A549 (cell line): ENCODE results near the gene ADAM12. TPM values are rescaled to one million over a fixed set of nuclear protein-coding genes. Genes with fewer than 3 reads are reported as not detected.

ENCODE experiments used
- ATAC-seq, 2 experiments: fragments of 200-7000 bp in 1 of 2; fragments of >200 bp in 1 of 2; cut with Nextera tagmentation in 1 of 2; cut with Tn5 transposase in 1 of 2; 3 replicates each; pipeline versions ENCODE4 v1.8.0 to v1.9.1; 2018 to 2020; ENCODE audit warnings: mild to moderate bottlenecking in 1 of 2, moderate library complexity in 1 of 2
- CTCF ChIA-PET: fragments of 300-600 bp; sonication (Branson Sonifier 250); formaldehyde crosslinking; extraction: SDS; loops from one replicate; lab custom pipeline; 2021; ENCODE audit warnings: antibody characterized with exemption, inconsistent platforms; lab: Yijun Ruan, JAX
- POLR2A ChIA-PET: fragments of 350-600 bp; formaldehyde crosslinking; extraction: SDS; loops from one replicate; lab custom pipeline; 2021; ENCODE audit warnings: antibody characterized with exemption, inconsistent platforms; lab: Yijun Ruan, JAX
- DNase-seq, 2 experiments: peaks; one replicate each; pipeline versions ENCODE4 v3.0.0 to v3.0.0-alpha.2; 2011 to 2016; ENCODE audit warnings: low read depth in 1 of 2, low spot score in 1 of 2
- FAIRE-seq: peaks from 2 replicates; lab custom pipeline; 2011; peaks lifted over from hg19 to GRCh38; lab: Jason Lieb, UNC
- H3K27ac ChIP-seq, 2 experiments: fragments of >200 bp; sonication (Bioruptor Twin); formaldehyde crosslinking; 3 replicates each; pipeline ENCODE4 v1.5.1; 2016 to 2017
- H3K4me1 ChIP-seq: fragments of >200 bp; sonication (Bioruptor Twin); formaldehyde crosslinking; 3 replicates; pipeline ENCODE4 v1.6.1; 2016
- H3K4me2 ChIP-seq: fragments of >200 bp; sonication (Bioruptor Twin); formaldehyde crosslinking; 3 replicates; pipeline ENCODE4 v1.6.1; 2016
- H3K4me3 ChIP-seq: fragments of >200 bp; sonication (Bioruptor Twin); formaldehyde crosslinking; 3 replicates; pipeline ENCODE4 v1.5.1; 2016
- H3K9me3 ChIP-seq: fragments of >200 bp; sonication (Bioruptor Twin); formaldehyde crosslinking; 3 replicates; pipeline ENCODE4 v1.6.1; 2016
- BCL3 ChIP-seq: fragments of >200 bp; sonication (Bioruptor Twin); formaldehyde crosslinking; IDR thresholded peaks from 3 replicates; pipeline ENCODE4 v1.6.1; 2016
- CBX2 ChIP-seq: fragments of 200-600 bp; sonication (generic); IDR thresholded peaks from 2 replicates; pipeline ENCODE4 v1.6.1; 2016; ENCODE audit warnings: low read depth, mild to moderate bottlenecking, borderline replicate concordance
- CBX8 ChIP-seq: fragments of 200-600 bp; sonication (generic); IDR thresholded peaks from 2 replicates; pipeline ENCODE4 v1.6.1; 2016
- E2F6 ChIP-seq: IDR thresholded peaks from 2 replicates; pipeline ENCODE4 v1.6.1; 2012; ENCODE audit warnings: low read depth, borderline replicate concordance
- EHMT2 ChIP-seq: fragments of 200-600 bp; sonication (generic); IDR thresholded peaks from 2 replicates; pipeline ENCODE4 v1.6.1; 2016; ENCODE audit warnings: antibody characterized with exemption, low read depth, mild to moderate bottlenecking, moderate library complexity
- EP300 ChIP-seq, 2 experiments: fragments of >200 bp; sonication (Bioruptor Twin); formaldehyde crosslinking; IDR thresholded peaks; 2 replicates in 1 of 2; 3 replicates in 1 of 2; pipeline ENCODE4 v1.6.1; 2016 to 2017
- FOXS1 ChIP-seq: fragments of 250-450 bp; sonication (Bioruptor Pico); IDR thresholded peaks from 2 replicates; pipeline ENCODE4 v1.5.0; 2020; ENCODE audit warnings: mild to moderate bottlenecking, moderate library complexity
- GATA3 ChIP-seq: IDR thresholded peaks from 2 replicates; pipeline ENCODE4 v1.6.1; 2012; ENCODE audit warnings: borderline replicate concordance
- HEYL ChIP-seq: fragments of 250-450 bp; sonication (Bioruptor Pico); IDR thresholded peaks from 2 replicates; pipeline ENCODE4 v1.8.0; 2021; ENCODE audit warnings: mild to moderate bottlenecking, moderate library complexity
- HOXA7 ChIP-seq: fragments of 250-450 bp; sonication (Bioruptor Pico); IDR thresholded peaks from 2 replicates; pipeline ENCODE4 v1.5.0; 2020; ENCODE audit warnings: mild to moderate bottlenecking, moderate library complexity
- NFE2L2 ChIP-seq: fragments of 150-350 bp; conservative IDR thresholded peaks from 2 replicates; pipeline ENCODE4 v1.6.1; 2014; ENCODE audit warnings: low read length
- PBX3 ChIP-seq: IDR thresholded peaks from 2 replicates; pipeline ENCODE4 v1.6.1; 2012
- POLR2AphosphoS2 ChIP-seq: conservative IDR thresholded peaks from 2 replicates; pipeline ENCODE4 v1.6.1; 2012; ENCODE audit warnings: low read length, improper control_type of control experiment, inconsistent platforms
- RAD21 ChIP-seq, 2 experiments: fragments of >200 bp in 1 of 2; sonication (Bioruptor Twin) in 1 of 2; formaldehyde crosslinking in 1 of 2; IDR thresholded peaks in 1 of 2; conservative IDR thresholded peaks in 1 of 2; 2 replicates in 1 of 2; 3 replicates in 1 of 2; pipeline ENCODE4 v1.6.1; 2012 to 2018; ENCODE audit warnings: inconsistent platforms in 1 of 2
- RCOR1 ChIP-seq: fragments of 150-350 bp; IDR thresholded peaks from 2 replicates; pipeline ENCODE4 v1.6.1; 2014; ENCODE audit warnings: antibody characterized with exemption, low read length, low read depth
- SMC3 ChIP-seq: fragments of >200 bp; sonication (Bioruptor Twin); formaldehyde crosslinking; IDR thresholded peaks from 3 replicates; pipeline ENCODE4 v1.6.1; 2018; ENCODE audit warnings: inconsistent platforms
- TFCP2L1 ChIP-seq: fragments of 250-450 bp; sonication (Bioruptor Pico); IDR thresholded peaks from 2 replicates; pipeline ENCODE4 v1.5.0; 2021; ENCODE audit warnings: mild to moderate bottlenecking
- WGBS: methylation state at CpG from one replicate; pipeline ENCODE4 v1.1.6; 2017; ENCODE audit errors: missing lambda C conversion rate; 5-methylcytosine and 5-hydroxymethylcytosine counted together
- polyA plus RNA-seq, 4 experiments: library from polyadenylated mRNA; depleted of rRNA in 3 of 4; stranded (reverse); fragments of >200 nt; fragmentation: RNase III in 1 of 4; extraction: RNeasy Plus Mini Kit Qiagen cat#74134 plus additional on column Dnase treatment in 1 of 4; gene quantifications; 2 replicates in 3 of 4; 3 replicates in 1 of 4; pipeline ENCODE4 v1.2.3, GENCODE V29; 2011 to 2017
- TF ChIP-seq, protein P1 (sequence below): fragments of >200 bp; sonication (Bioruptor Twin); formaldehyde crosslinking; IDR thresholded peaks from 3 replicates; pipeline ENCODE4 v1.5.1; 2016

Gene ADAM12
- polyA plus RNA-seq, 2 of the 4 experiments (the other 2 are of a cell fraction), result 1.6 to 4.8 TPM

DNA sequence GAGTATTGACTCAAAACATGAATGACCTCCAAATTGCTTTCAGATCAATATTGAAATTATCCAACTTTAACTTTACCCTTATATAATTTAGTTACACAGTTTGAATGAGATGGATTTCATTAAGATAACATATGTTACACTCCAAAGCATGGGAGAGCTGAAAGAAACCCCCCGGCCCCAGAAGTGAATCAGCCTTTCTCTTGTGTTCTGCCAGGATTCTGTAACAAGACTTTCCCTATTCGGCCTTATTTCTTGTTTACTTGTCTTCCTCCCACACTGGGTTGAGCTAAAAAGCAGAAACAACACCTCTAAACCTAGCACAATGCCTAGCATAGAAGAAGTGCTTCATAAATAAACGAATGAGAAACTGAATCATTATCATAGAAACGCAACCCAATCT, 224.8 kb downstream of the ADAM12 start:
- no peak overlapping the region for H3K4me3 ChIP-seq
- FAIRE-seq (no peak), DNase-seq (no peak), ATAC-seq (no peak)
- no peak overlapping the region for H3K27ac ChIP-seq
- 52% methylated on average over 4 of the region's 4 CpGs for WGBS
- H3K9me3 ChIP-seq, result no peaks in the 10 kb centered on the region
- no peak overlapping the region for H3K4me2 ChIP-seq
- POLR2A ChIA-PET, result no interaction called here
- CTCF ChIA-PET, result interaction anchor here (1.3 to 1.5 kb wide), 2 partner anchors 10 to 12 kb away, joined by 4 to 5 read pairs; no protein-coding TSS in a partner anchor
- no peaks in the 10 kb centered on the region for H3K4me1 ChIP-seq
- TF ChIP-seq EP300 (IDR thresholded peaks at IDR 0.05), result no peak

GRCh38 chr10:126161691-126162090, 226.6 kb downstream of the ADAM12 start:
- TF ChIP-seq GATA3 (no peak), RCOR1 (no peak), NFE2L2 (no peak), E2F6 (no peak), CBX2 (no peak), SMC3 (no peak), PBX3 (no peak), BCL3 (no peak), EHMT2 (no peak), POLR2AphosphoS2 (no peak), CBX8 (no peak), HEYL (CRISPR knock-in tag) (no peak)
- TF ChIP-seq, protein P1, sequence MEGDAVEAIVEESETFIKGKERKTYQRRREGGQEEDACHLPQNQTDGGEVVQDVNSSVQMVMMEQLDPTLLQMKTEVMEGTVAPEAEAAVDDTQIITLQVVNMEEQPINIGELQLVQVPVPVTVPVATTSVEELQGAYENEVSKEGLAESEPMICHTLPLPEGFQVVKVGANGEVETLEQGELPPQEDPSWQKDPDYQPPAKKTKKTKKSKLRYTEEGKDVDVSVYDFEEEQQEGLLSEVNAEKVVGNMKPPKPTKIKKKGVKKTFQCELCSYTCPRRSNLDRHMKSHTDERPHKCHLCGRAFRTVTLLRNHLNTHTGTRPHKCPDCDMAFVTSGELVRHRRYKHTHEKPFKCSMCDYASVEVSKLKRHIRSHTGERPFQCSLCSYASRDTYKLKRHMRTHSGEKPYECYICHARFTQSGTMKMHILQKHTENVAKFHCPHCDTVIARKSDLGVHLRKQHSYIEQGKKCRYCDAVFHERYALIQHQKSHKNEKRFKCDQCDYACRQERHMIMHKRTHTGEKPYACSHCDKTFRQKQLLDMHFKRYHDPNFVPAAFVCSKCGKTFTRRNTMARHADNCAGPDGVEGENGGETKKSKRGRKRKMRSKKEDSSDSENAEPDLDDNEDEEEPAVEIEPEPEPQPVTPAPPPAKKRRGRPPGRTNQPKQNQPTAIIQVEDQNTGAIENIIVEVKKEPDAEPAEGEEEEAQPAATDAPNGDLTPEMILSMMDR, result no peak
- FAIRE-seq, result no peak
- CTCF ChIA-PET, result interaction anchor here (1.0 to 1.3 kb wide), 2 partner anchors 10 to 63 kb away, joined by 3 read pairs; no protein-coding TSS in a partner anchor
- no peak for ATAC-seq
- Histone ChIP-seq H3K4me3 (no peak overlapping the region), H3K4me1 (no peaks in the 10 kb centered on the region), H3K27ac (no peak overlapping the region), H3K9me3 (no peaks in the 10 kb centered on the region), H3K4me2 (no peak overlapping the region)
- DNase-seq, result no peak
- WGBS, result 57% methylated on average over 5 of the region's 5 CpGs
- POLR2A ChIA-PET, result no interaction called here

- ATAC-seq, result peak in 1 of 2 experiments; percentile 72; a peak in 3 of 6 replicates
- Histone ChIP-seq H3K4me1 (no peaks in the 10 kb centered on the region), H3K9me3 (no peaks in the 10 kb centered on the region)
- TF ChIP-seq, protein P1, result peak; percentile 32
- TF ChIP-seq SMC3 (0 out of 3 replicates have a peak, but pooled peaks have one; percentile 29), FOXS1 (CRISPR knock-in tag) (no peak), HOXA7 (CRISPR knock-in tag) (no peak), RAD21 (conservative IDR thresholded peaks at IDR 0.05 in 1 of 2, IDR thresholded peaks at IDR 0.05 in 1 of 2) (peak; percentile 43 to 61), TFCP2L1 (no peak)
- TF ChIP-seq, all 56 proteins: peak for 3
- 52% methylated on average over 10 of the region's 10 CpGs for WGBS
- no peak overlapping the region for H3K27ac ChIP-seq
- H3K4me2 ChIP-seq, result no peak overlapping the region
- POLR2A ChIA-PET, result no interaction called here
- FAIRE-seq (no peak), DNase-seq (peak in 1 of 2 experiments; percentile 40)
- no peak overlapping the region for H3K4me3 ChIP-seq
- CTCF ChIA-PET, result interaction anchor here (1.0 kb wide), 2 partner anchors 10 to 79 kb away, joined by 3 read pairs; no protein-coding TSS in a partner anchor
Observed at GRCh38 chr10:126160971-126161630, 227.2 kb downstream of the ADAM12 start.
